Measurements from ENCODE around the gene ZBTB2.
"Not testable (repeated sequence)": the region's sequence is repeated elsewhere in the genome, so short reads cannot be mapped to it uniquely, and the experiment has no call there.

The ZBTB2 gene

DNA sequence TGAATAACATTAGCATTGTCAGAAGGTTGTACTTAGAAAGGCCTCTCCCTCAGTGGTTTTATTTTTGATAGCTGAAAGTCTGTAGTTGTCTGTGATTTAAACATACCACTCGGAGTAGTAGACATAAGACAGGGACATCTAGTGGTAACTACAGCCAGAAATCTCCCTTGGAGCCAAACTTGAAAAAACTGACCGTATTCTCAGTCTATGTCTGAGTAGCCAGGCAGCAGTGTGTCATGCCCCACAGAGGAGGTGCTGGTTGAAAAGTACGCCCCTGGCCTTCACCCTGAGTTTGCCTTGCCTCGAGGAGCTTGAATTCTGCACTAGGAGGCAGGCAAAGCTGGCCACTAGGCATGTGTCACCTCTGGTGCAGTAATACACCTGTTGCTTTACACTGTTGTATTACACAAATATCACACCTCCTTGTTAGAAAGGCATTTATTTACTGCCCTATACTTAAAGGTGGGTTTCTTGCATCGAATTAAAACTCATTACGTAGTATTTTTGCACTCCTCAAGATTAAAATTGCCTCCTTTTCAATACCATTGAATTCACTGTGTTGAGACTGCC is 20.8 kb downstream of the ZBTB2 start:
- Mint-ChIP-seq H3K27me3 (ENCODE audit: low read depth) (no peaks in the 10 kb centered on the region), H3K9me3 (no peaks in the 10 kb centered on the region), H3K4me3 (no peak overlapping the region), H3K27ac (no peak overlapping the region), H3K36me3 (ENCODE audit: low read depth) (peaks cover 42% of the 10 kb centered on the region), H3K4me1 (ENCODE audit: low read depth) (peaks cover 41% of the 10 kb centered on the region)

DNA sequence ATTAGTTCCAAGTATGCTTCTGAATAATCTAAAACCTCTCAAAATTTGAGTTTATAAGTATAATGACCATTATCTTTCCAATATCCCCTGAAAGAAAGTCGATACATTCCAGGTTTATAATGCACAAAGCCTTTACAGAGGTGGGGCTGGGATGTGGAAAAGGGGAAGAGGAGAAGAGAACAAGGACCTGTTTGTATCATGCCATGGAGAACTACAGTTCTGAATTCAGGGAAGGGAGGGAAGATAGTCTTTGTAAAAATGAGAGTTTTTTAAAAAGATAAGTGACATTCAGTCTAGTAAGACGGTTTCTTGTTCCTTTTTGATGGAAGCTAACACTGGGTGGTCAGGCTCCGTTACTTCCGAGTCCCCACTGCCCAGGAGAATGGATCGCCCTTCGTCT is 26.1 kb downstream of the ZBTB2 start:
- Mint-ChIP-seq H3K27me3 (ENCODE audit: low read depth) (no peaks in the 10 kb centered on the region), H3K27ac (no peak overlapping the region), H3K9me3 (no peaks in the 10 kb centered on the region), H3K4me1 (ENCODE audit: low read depth) (peaks cover 3% of the 10 kb centered on the region), H3K36me3 (ENCODE audit: low read depth) (peaks cover 41% of the 10 kb centered on the region), H3K4me3 (no peak overlapping the region)

DNA sequence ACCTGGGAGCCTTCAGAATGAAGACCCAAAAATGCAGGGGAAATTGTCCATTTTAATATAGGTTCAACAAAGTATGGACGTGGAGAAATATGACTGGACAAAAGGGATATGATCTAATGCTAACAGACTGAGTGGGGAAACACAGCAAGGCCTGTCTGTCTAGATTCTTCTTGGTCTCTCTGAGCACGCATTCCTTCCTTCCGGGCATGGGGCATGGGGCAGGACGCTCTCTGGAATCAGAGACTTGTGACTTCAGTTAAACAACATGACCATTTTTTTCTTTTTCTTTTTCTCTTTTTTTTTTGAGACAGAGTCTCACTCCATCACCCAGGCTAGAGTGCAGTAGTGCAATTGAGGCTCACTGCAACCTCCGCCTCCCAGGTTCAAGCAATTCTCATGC is 31.9 kb downstream of the ZBTB2 start:
- Mint-ChIP-seq H3K4me3 (no peak overlapping the region), H3K36me3 (ENCODE audit: low read depth) (peaks cover 21% of the 10 kb centered on the region), H3K4me1 (ENCODE audit: low read depth) (no peaks in the 10 kb centered on the region), H3K27ac (no peak overlapping the region), H3K27me3 (ENCODE audit: low read depth) (no peaks in the 10 kb centered on the region), H3K9me3 (no peaks in the 10 kb centered on the region)

DNA sequence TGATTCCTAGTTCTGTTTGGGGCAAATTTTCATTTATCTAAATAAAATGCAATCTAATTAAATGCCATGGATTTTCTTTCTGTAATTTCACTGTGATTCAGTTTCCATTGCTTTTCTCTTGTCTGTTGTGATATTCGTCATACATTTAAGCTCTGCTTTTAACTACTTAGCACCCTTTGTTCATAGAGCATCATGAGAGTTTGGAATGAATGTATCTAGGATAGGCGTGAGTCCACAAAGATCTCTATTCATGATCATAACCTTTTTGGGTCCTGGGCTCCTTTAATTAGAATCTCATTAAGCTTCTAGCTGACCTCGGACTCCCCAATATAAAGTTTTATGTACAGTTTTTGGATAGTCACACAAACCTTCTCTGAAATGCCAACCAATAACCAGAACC is 32.9 kb downstream of the ZBTB2 start:
- H3K27ac Mint-ChIP-seq: no peak overlapping the region
- peaks cover 20% of the 10 kb centered on the region for H3K36me3 Mint-ChIP-seq (ENCODE audit: low read depth)
- H3K4me3 Mint-ChIP-seq: no peak overlapping the region
- no peaks in the 10 kb centered on the region for H3K27me3 Mint-ChIP-seq (ENCODE audit: low read depth)
- H3K9me3 Mint-ChIP-seq: no peaks in the 10 kb centered on the region
- peaks cover 1% of the 10 kb centered on the region for H3K4me1 Mint-ChIP-seq (ENCODE audit: low read depth)

GRCh38 chr6:151357758-151358436 is 33.5 kb downstream of the ZBTB2 start:
- no peaks in the 10 kb centered on the region for H3K27me3 Mint-ChIP-seq (ENCODE audit: low read depth)
- H3K4me3 Mint-ChIP-seq: no peak overlapping the region
- H3K27ac Mint-ChIP-seq: no peak overlapping the region
- H3K9me3 Mint-ChIP-seq: no peaks in the 10 kb centered on the region
- peaks cover 20% of the 10 kb centered on the region for H3K36me3 Mint-ChIP-seq (ENCODE audit: low read depth)
- peaks cover 1% of the 10 kb centered on the region for H3K4me1 Mint-ChIP-seq (ENCODE audit: low read depth)

GRCh38 chr6:151356983-151357382 is 34.4 kb downstream of the ZBTB2 start:
- not testable (repeated sequence) for H3K4me3 Mint-ChIP-seq; H3K4me1 Mint-ChIP-seq (ENCODE audit: low read depth); H3K27me3 Mint-ChIP-seq (ENCODE audit: low read depth); H3K27ac Mint-ChIP-seq; H3K9me3 Mint-ChIP-seq
- H3K36me3 Mint-ChIP-seq (ENCODE audit: low read depth): peaks cover 15% of the 10 kb centered on the region

- Mint-ChIP-seq H3K9me3 (no peaks in the 10 kb centered on the region), H3K36me3 (ENCODE audit: low read depth) (peaks cover 4% of the 10 kb centered on the region), H3K27ac (no peak overlapping the region), H3K4me1 (ENCODE audit: low read depth) (peaks cover 1% of the 10 kb centered on the region), H3K27me3 (ENCODE audit: low read depth) (no peaks in the 10 kb centered on the region), H3K4me3 (no peak overlapping the region)
Observed at GRCh38 chr6:151353795-151354194, 37.6 kb downstream of the ZBTB2 start.

DNA sequence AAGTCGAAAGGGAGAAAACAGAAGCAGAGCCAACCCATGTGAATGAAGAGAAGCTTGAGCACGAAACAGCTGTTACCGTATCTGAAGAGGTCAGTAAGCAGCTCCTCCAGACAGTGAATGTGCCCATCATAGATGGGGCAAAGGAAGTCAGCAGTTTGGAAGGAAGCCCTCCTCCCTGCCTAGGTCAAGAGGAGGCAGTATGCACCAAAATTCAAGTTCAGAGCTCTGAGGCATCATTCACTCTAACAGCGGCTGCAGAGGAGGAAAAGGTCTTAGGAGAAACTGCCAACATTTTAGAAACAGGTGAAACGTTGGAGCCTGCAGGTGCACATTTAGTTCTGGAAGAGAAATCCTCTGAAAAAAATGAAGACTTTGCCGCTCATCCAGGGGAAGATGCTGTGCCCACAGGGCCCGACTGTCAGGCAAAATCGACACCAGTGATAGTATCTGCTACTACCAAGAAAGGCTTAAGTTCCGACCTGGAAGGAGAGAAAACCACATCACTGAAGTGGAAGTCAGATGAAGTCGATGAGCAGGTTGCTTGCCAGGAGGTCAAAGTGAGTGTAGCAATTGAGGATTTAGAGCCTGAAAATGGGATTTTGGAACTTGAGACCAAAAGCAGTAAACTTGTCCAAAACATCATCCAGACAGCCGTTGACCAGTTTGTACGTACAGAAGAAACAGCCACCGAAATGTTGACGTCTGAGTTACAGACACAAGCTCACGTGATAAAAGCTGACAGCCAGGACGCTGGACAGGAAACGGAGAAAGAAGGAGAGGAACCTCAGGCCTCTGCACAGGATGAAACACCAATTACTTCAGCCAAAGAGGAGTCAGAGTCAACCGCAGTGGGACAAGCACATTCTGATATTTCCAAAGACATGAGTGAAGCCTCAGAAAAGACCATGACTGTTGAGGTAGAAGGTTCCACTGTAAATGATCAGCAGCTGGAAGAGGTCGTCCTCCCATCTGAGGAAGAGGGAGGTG is 38.7 kb downstream of the ZBTB2 start:
- Mint-ChIP-seq H3K27ac (no peak overlapping the region), H3K36me3 (ENCODE audit: low read depth) (no peaks in the 10 kb centered on the region), H3K4me1 (ENCODE audit: low read depth) (peaks cover 1% of the 10 kb centered on the region), H3K9me3 (no peaks in the 10 kb centered on the region), H3K4me3 (no peak overlapping the region), H3K27me3 (ENCODE audit: low read depth) (no peaks in the 10 kb centered on the region)

DNA sequence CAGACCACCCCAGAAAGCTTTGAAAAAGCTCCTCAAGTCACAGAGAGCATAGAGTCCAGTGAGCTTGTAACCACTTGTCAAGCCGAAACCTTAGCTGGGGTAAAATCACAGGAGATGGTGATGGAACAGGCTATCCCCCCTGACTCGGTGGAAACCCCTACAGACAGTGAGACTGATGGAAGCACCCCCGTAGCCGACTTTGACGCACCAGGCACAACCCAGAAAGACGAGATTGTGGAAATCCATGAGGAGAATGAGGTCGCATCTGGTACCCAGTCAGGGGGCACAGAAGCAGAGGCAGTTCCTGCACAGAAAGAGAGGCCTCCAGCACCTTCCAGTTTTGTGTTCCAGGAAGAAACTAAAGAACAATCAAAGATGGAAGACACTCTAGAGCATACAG is 39.6 kb downstream of the ZBTB2 start:
- no peaks in the 10 kb centered on the region for H3K36me3 Mint-ChIP-seq (ENCODE audit: low read depth)
- no peaks in the 10 kb centered on the region for H3K27me3 Mint-ChIP-seq (ENCODE audit: low read depth)
- H3K4me1 Mint-ChIP-seq (ENCODE audit: low read depth): peaks cover 1% of the 10 kb centered on the region
- no peak overlapping the region for H3K4me3 Mint-ChIP-seq
- no peaks in the 10 kb centered on the region for H3K9me3 Mint-ChIP-seq
- H3K27ac Mint-ChIP-seq: no peak overlapping the region

GRCh38 chr6:151351146-151351700 is 40.1 kb downstream of the ZBTB2 start:
- Mint-ChIP-seq H3K4me3 (no peak overlapping the region), H3K9me3 (no peaks in the 10 kb centered on the region), H3K4me1 (ENCODE audit: low read depth) (peaks cover 1% of the 10 kb centered on the region), H3K27me3 (ENCODE audit: low read depth) (no peaks in the 10 kb centered on the region), H3K27ac (no peak overlapping the region), H3K36me3 (ENCODE audit: low read depth) (no peaks in the 10 kb centered on the region)

DNA sequence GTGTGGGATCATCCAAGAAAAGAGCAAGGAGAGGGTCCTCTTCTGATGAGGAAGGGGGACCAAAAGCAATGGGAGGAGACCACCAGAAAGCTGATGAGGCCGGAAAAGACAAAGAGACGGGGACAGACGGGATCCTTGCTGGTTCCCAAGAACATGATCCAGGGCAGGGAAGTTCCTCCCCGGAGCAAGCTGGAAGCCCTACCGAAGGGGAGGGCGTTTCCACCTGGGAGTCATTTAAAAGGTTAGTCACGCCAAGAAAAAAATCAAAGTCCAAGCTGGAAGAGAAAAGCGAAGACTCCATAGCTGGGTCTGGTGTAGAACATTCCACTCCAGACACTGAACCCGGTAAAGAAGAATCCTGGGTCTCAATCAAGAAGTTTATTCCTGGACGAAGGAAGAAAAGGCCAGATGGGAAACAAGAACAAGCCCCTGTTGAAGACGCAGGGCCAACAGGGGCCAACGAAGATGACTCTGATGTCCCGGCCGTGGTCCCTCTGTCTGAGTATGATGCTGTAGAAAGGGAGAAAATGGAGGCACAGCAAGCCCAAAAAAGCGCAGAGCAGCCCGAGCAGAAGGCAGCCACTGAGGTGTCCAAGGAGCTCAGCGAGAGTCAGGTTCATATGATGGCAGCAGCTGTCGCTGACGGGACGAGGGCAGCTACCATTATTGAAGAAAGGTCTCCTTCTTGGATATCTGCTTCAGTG is 40.8 kb downstream of the ZBTB2 start:
- peaks cover 1% of the 10 kb centered on the region for H3K4me1 Mint-ChIP-seq (ENCODE audit: low read depth)
- no peak overlapping the region for H3K4me3 Mint-ChIP-seq
- H3K27me3 Mint-ChIP-seq (ENCODE audit: low read depth): no peaks in the 10 kb centered on the region
- H3K36me3 Mint-ChIP-seq (ENCODE audit: low read depth): no peaks in the 10 kb centered on the region
- H3K9me3 Mint-ChIP-seq: no peaks in the 10 kb centered on the region
- no peak overlapping the region for H3K27ac Mint-ChIP-seq

DNA sequence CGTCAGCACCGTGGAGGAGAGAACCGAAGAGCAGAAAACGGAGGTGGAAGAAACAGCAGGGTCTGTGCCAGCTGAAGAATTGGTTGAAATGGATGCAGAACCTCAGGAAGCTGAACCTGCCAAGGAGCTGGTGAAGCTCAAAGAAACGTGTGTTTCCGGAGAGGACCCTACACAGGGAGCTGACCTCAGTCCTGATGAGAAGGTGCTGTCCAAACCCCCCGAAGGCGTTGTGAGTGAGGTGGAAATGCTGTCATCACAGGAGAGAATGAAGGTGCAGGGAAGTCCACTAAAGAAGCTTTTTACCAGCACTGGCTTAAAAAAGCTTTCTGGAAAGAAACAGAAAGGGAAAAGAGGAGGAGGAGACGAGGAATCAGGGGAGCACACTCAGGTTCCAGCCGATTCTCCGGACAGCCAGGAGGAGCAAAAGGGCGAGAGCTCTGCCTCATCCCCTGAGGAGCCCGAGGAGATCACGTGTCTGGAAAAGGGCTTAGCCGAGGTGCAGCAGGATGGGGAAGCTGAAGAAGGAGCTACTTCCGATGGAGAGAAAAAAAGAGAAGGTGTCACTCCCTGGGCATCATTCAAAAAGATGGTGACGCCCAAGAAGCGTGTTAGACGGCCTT is 41.6 kb downstream of the ZBTB2 start:
- Mint-ChIP-seq H3K4me1 (ENCODE audit: low read depth) (peaks cover 1% of the 10 kb centered on the region), H3K27ac (no peak overlapping the region), H3K27me3 (ENCODE audit: low read depth) (no peaks in the 10 kb centered on the region), H3K4me3 (no peak overlapping the region), H3K36me3 (ENCODE audit: low read depth) (no peaks in the 10 kb centered on the region), H3K9me3 (no peaks in the 10 kb centered on the region)

DNA sequence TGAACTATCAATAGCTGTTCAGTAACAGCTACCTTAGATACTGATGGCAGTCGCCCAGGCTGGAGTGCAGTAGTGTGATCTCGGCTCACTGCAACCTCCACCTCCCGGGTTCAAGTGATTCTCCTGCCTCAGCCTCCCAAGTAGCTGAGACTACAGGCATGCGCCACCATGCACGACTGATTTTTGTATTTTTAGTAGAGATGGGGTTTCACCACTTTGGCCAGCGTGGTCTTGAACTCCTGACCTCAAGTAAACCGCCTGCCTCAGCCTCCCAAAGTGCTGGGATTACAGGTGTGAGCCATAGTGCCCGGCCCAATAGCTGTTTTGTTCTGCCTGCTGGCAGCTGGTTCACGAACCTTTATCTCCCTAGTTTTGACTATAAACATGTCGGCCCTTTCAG is 48.6 kb downstream of the ZBTB2 start:
- H3K4me3 Mint-ChIP-seq; H3K4me1 Mint-ChIP-seq (ENCODE audit: low read depth); H3K27me3 Mint-ChIP-seq (ENCODE audit: low read depth); H3K36me3 Mint-ChIP-seq (ENCODE audit: low read depth); H3K27ac Mint-ChIP-seq; H3K9me3 Mint-ChIP-seq: not testable (repeated sequence)

Measured in T-helper 1 cell treated with Interleukin-12 subunit alpha and Interleukin-12 subunit beta and Interleukin-4 antibody, amounts not matched to agents 30 μg/mL and 1 μg/mL, for 36 hours (primary cell).